Neuronal stem cell (in vitro differentiated cells): ENCODE measurements around the gene UGT1A1.

Experiments
- DNase-seq: peaks from one replicate; pipeline ENCODE4 v3.0.0-alpha.2; 2013; ENCODE audit warnings: low spot score
- H2AFZ ChIP-seq: one replicate; pipeline ENCODE4 v1.6.1; 2013; ENCODE audit warnings: mild to moderate bottlenecking, low read length, inconsistent platforms
- H2AK5ac ChIP-seq: 2 replicates; pipeline ENCODE4 v1.6.1; 2013; ENCODE audit warnings: low read depth, mild to moderate bottlenecking, inconsistent platforms, low read length, moderate library complexity, mixed read lengths
- H2BK120ac ChIP-seq: 2 replicates; pipeline ENCODE4 v1.6.1; 2013; ENCODE audit warnings: low read depth, mild to moderate bottlenecking, inconsistent platforms, low read length, moderate library complexity, mixed read lengths
- H2BK12ac ChIP-seq: one replicate; pipeline ENCODE4 v1.6.1; 2013; ENCODE audit warnings: low read length, inconsistent platforms
- H2BK15ac ChIP-seq: 2 replicates; pipeline ENCODE4 v1.6.1; 2013; ENCODE audit warnings: mild to moderate bottlenecking, low read length, inconsistent platforms, mixed read lengths
- H2BK5ac ChIP-seq: one replicate; pipeline ENCODE4 v1.6.1; 2013; ENCODE audit warnings: inconsistent platforms, mild to moderate bottlenecking, low read length, moderate library complexity
- H3K14ac ChIP-seq: one replicate; pipeline ENCODE4 v1.6.1; 2013; ENCODE audit warnings: low read length, inconsistent platforms
- H3K18ac ChIP-seq: 2 replicates; pipeline ENCODE4 v1.6.1; 2013; ENCODE audit warnings: low read length, inconsistent platforms
- H3K23ac ChIP-seq: 2 replicates; pipeline ENCODE4 v1.6.1; 2013; ENCODE audit warnings: low read depth, mild to moderate bottlenecking, mixed read lengths, low read length, inconsistent platforms; ENCODE audit not compliant: poor library complexity
- H3K27ac ChIP-seq: replicated peaks from 3 replicates; pipeline ENCODE4 v1.5.1; 2013; ENCODE audit warnings: low read length, inconsistent platforms
- H3K27me3 ChIP-seq, 3 experiments: 2 replicates each; pipeline ENCODE4 v1.6.1; 2013; ENCODE audit warnings: low read length in 3 of 3, mild to moderate bottlenecking in 2 of 3, inconsistent platforms in 1 of 3, low read depth in 1 of 3, mixed read lengths in 1 of 3, moderate library complexity in 1 of 3; ENCODE audit not compliant: control insufficient read depth in 3 of 3, insufficient read depth in 3 of 3
- H3K36me3 ChIP-seq, 2 donors: replicated peaks in 1 of 2; 2 replicates each; pipeline ENCODE4 v1.6.1; 2013; ENCODE audit warnings: low read length in 2 of 2; ENCODE audit not compliant: control insufficient read depth in 2 of 2, insufficient read depth in 2 of 2
- H3K4ac ChIP-seq: 2 replicates; pipeline ENCODE4 v1.6.1; 2013; ENCODE audit warnings: inconsistent platforms, mild to moderate bottlenecking, low read length, moderate library complexity
- H3K4me1 ChIP-seq, 2 donors: 1 replicate in 1 of 2; 2 replicates in 1 of 2; pipeline ENCODE4 v1.6.1; 2013; ENCODE audit warnings: low read length in 2 of 2, low read depth in 1 of 2; ENCODE audit not compliant: control insufficient read depth in 2 of 2, insufficient read depth in 1 of 2
- H3K4me2 ChIP-seq: one replicate; pipeline ENCODE4 v1.6.1; 2013; ENCODE audit warnings: mild to moderate bottlenecking, low read length, inconsistent platforms; ENCODE audit not compliant: insufficient read depth, poor library complexity, severe bottlenecking
- H3K4me3 ChIP-seq, 2 donors: 2 replicates each; pipeline ENCODE4 v1.5.1; 2013; ENCODE audit warnings: low read length in 2 of 2, mild to moderate bottlenecking in 2 of 2, inconsistent platforms in 1 of 2, moderate library complexity in 1 of 2
- H3K79me1 ChIP-seq: one replicate; pipeline ENCODE4 v1.6.1; 2013; ENCODE audit warnings: low read depth, mild to moderate bottlenecking, inconsistent platforms, low read length, moderate library complexity
- H3K9ac ChIP-seq: one replicate; pipeline ENCODE4 v1.6.1; 2013; ENCODE audit warnings: mild to moderate bottlenecking, low read depth, low read length, inconsistent platforms; ENCODE audit not compliant: poor library complexity
- H3K9me3 ChIP-seq, 2 donors: replicated peaks in 1 of 2; 2 replicates each; pipeline versions ENCODE3 to v1.6.1; 2013; ENCODE audit warnings: low read length in 2 of 2, mild to moderate bottlenecking in 2 of 2, inconsistent platforms in 1 of 2, low read depth in 1 of 2, mixed read lengths in 1 of 2, moderate library complexity in 1 of 2; ENCODE audit not compliant: control insufficient read depth in 2 of 2, insufficient read depth in 1 of 2
- H4K8ac ChIP-seq: one replicate; pipeline ENCODE4 v1.6.1; 2013; ENCODE audit warnings: low read depth, mild to moderate bottlenecking, inconsistent platforms, low read length, moderate library complexity
- H4K91ac ChIP-seq: one replicate; pipeline ENCODE4 v1.6.1; 2013; ENCODE audit warnings: low read length, low read depth, mild to moderate bottlenecking, inconsistent platforms; ENCODE audit not compliant: poor library complexity
- WGBS, 2 donors: extraction: QIAGEN DNeasy Blood & Tissue Kit; methylation state at CpG; one replicate each; pipeline ENCODE4 v1.1.7; 2013; ENCODE audit warnings: missing lambda C conversion rate in 2 of 2, mixed read lengths in 1 of 2; ENCODE audit not compliant: insufficient read length in 2 of 2, insufficient replicate concordance in 1 of 2; ENCODE audit errors: extremely low coverage in 2 of 2; 5-methylcytosine and 5-hydroxymethylcytosine counted together

The UGT1A1 gene

GRCh38 chr2:233800208-233800607, 40.1 kb downstream of the UGT1A1 start:
- H4K8ac ChIP-seq: no peak overlapping the region

DNA sequence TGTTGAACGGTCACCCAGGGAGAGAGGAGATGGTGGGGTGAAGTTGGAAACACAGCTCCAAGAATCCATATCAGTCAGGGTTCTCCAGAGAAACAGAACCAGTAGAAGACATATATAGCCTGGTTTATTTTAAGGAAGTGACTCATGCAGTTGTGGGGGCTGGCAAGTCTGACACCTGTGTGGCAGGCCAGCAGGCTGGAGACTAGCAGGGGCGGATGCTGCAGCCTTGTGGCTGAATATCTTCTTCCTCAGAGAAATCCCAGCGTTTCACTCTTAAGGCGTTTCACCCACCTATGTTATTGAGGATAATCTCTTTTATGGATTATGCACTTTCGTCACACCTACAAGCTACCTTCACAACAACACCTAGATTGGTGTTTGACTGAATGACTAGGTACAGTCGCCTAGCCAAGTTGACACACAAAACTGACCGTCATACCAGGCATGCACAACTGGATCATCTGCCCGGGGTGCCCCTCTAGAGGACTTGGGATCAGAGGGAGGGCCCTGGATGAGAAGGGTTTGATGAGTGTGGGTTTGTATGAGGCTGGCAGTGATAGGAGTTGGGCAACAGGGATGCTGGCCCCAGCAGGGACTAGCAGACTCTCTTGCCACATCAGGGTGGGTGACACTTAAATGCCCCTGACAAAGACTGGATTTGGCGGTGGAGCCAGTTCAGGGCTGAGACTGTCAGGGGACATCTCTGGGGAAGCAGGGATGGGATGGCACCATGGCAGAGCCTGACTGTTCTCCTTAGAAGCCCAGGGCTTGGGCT, 41.5 kb downstream of the UGT1A1 start:
- Histone ChIP-seq H3K4ac (no peak overlapping the region), H4K91ac (no peak overlapping the region), H3K79me1 (no peaks in the 10 kb centered on the region), H3K4me1 (peaks cover 0 to 2% of the 10 kb centered on the region in 2 donors), H2BK5ac (no peak overlapping the region), H2AFZ (no peak overlapping the region), H2BK15ac (no peak overlapping the region), H4K8ac (no peak overlapping the region), H3K9me3 (peaks cover 0 to 2% of the 10 kb centered on the region in 2 donors), H3K4me2 (no peak overlapping the region), H3K27ac (no peak overlapping the region), H3K36me3 (no peaks in the 10 kb centered on the region), H3K9ac (no peak overlapping the region), H2BK12ac (no peak overlapping the region), H3K4me3 (no peak overlapping the region), H2BK120ac (no peak overlapping the region), H3K18ac (no peak overlapping the region), H3K27me3 (peaks cover 0 to 10% (median 0%) of the 10 kb centered on the region in 3 experiments), H2AK5ac (no peak overlapping the region), H3K23ac (no peak overlapping the region), H3K14ac (peak overlapping the region; percentile 63)
- WGBS, 2 donors: no CpG with 5 or more reads among the region's 9 CpGs
- no peak for DNase-seq

More at GRCh38 chr2:233800208-233800607, 40.1 kb downstream of the UGT1A1 start:
- H3K4me2 ChIP-seq: no peak overlapping the region
- no peak overlapping the region for H3K14ac ChIP-seq
- H2AFZ ChIP-seq: no peak overlapping the region
- H3K4ac ChIP-seq: no peak overlapping the region
- no peak for DNase-seq
- peaks cover 0 to 2% of the 10 kb centered on the region in 2 donors for H3K9me3 ChIP-seq
- H2BK120ac ChIP-seq: no peak overlapping the region
- no peak overlapping the region for H3K9ac ChIP-seq
- no peak overlapping the region for H2AK5ac ChIP-seq
- WGBS, 2 donors: no CpG with 5 or more reads among the region's 7 CpGs
- H3K27ac ChIP-seq: no peak overlapping the region
- peaks cover 0 to 2% of the 10 kb centered on the region in 2 donors for H3K4me1 ChIP-seq
- no peak overlapping the region for H4K91ac ChIP-seq
- no peaks in the 10 kb centered on the region for H3K79me1 ChIP-seq
- H3K36me3 ChIP-seq: no peaks in the 10 kb centered on the region
- H3K4me3 ChIP-seq: no peak overlapping the region
- no peak overlapping the region for H2BK15ac ChIP-seq
- H2BK5ac ChIP-seq: no peak overlapping the region
- H3K23ac ChIP-seq: no peak overlapping the region
- peaks cover 0 to 10% (median 0%) of the 10 kb centered on the region in 3 experiments for H3K27me3 ChIP-seq
- H3K18ac ChIP-seq: no peak overlapping the region
- no peak overlapping the region for H2BK12ac ChIP-seq

- Histone ChIP-seq H3K4me1 (peaks cover 0 to 2% of the 10 kb centered on the region in 2 donors), H2AFZ (no peak overlapping the region), H3K4me3 (no peak overlapping the region), H2BK15ac (no peak overlapping the region), H4K8ac (no peak overlapping the region), H2BK120ac (no peak overlapping the region), H3K27ac (no peak overlapping the region), H3K4ac (no peak overlapping the region), H2AK5ac (no peak overlapping the region), H3K18ac (no peak overlapping the region), H3K27me3 (peaks cover 0 to 10% (median 0%) of the 10 kb centered on the region in 3 experiments), H3K9me3 (peaks cover 0 to 2% of the 10 kb centered on the region in 2 donors), H3K9ac (no peak overlapping the region), H3K14ac (no peak overlapping the region), H3K4me2 (no peak overlapping the region), H2BK12ac (no peak overlapping the region), H2BK5ac (no peak overlapping the region), H4K91ac (no peak overlapping the region), H3K79me1 (no peaks in the 10 kb centered on the region), H3K36me3 (no peaks in the 10 kb centered on the region), H3K23ac (peak overlapping the region; percentile 62)
- DNase-seq: no peak
- no CpG with 5 or more reads among the region's 3 CpGs for WGBS, 2 donors
These were observed 42.2 kb downstream of the UGT1A1 start for GRCh38 chr2:233802132-233802815.

DNA sequence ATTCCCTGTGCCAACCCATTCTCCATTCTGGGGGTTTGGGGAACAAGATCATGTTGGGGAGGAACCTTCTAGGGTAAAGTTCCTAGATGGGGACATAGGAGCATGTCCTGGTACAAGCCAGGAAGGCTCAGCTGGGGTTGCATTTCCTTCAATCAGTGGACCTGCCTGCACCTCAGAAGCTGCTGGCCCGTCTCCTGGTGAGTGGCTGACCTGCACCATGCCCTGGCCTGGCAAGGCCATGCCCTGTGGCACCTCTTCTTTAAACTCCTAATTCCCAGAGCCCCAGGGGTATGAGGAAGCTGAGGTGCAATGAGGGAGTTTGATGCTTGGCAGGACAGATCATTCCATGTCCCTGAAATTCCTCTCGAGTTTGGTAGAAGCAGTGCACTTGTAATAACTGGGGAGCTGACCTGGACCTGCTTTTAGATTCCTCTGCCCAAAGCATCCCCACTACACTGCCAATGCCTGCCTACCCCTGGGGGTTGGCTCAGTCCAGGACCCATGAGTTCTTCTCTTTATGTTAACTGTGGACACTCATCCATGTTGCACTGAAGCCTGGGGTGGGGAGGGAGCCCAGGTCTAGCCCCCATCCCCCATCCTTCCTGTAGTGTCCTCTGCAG, 43.3 kb downstream of the UGT1A1 start:
- H3K9ac ChIP-seq: no peak overlapping the region
- H3K23ac ChIP-seq: no peak overlapping the region
- no peak overlapping the region for H4K91ac ChIP-seq
- peaks cover 0 to 2% of the 10 kb centered on the region in 2 donors for H3K9me3 ChIP-seq
- no peaks in the 10 kb centered on the region for H3K36me3 ChIP-seq
- no peak overlapping the region for H3K4me3 ChIP-seq
- H3K79me1 ChIP-seq: no peaks in the 10 kb centered on the region
- no peak overlapping the region for H2BK12ac ChIP-seq
- no peak overlapping the region for H2BK5ac ChIP-seq
- H3K4me1 ChIP-seq: peaks cover 0 to 2% of the 10 kb centered on the region in 2 donors
- no peak overlapping the region for H3K18ac ChIP-seq
- no peak overlapping the region for H2BK15ac ChIP-seq
- no peak overlapping the region for H2BK120ac ChIP-seq
- H2AFZ ChIP-seq: no peak overlapping the region
- H3K14ac ChIP-seq: no peak overlapping the region
- H4K8ac ChIP-seq: no peak overlapping the region
- no peak overlapping the region for H3K27ac ChIP-seq
- H3K4me2 ChIP-seq: no peak overlapping the region
- H3K4ac ChIP-seq: no peak overlapping the region
- H2AK5ac ChIP-seq: no peak overlapping the region
- peaks cover 0 to 13% (median 0%) of the 10 kb centered on the region in 3 experiments for H3K27me3 ChIP-seq
- no peak for DNase-seq
- whole genome bisulfite sequencing, 2 donors: no CpG with 5 or more reads among the region's 2 CpGs
